ENCODE data around the gene ATPAF1. TPM values are rescaled to one million over a fixed set of nuclear protein-coding genes. Genes with fewer than 3 reads are reported as not detected.

ATPAF1 gene
- total and polyA plus RNA-seq, 9 of the 15 experiments (the other 6 are each of a cell fraction or from before 2014, with no cell fraction given): 6.3 to 56.2 (median 27.4) TPM

DNA sequence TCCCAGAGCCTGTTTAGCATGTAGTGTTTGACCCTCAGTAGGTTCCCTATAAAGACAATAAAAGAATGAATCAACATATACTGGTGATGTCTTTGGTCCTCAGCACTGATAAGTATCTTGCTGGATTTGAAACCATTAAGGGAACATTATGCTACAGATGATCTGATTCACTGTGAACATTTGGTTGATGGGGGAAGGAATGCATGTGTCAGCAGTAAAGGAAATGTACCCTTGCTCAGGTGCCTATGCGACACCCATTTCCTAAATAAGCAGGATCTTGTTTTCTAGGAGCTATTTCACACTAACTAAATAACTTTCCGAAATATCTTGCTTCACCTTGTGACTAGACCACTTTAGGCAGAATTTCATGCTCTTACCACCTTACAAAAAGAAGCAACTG is 16.5 kb upstream of the ATPAF1 start (continued):
- no peak for TF ChIP-seq ZNF398 (CRISPR knock-in tag; IDR thresholded peaks at IDR 0.05)
- no peak for TF ChIP-seq NRF1 (conservative IDR thresholded peaks at IDR 0.05 in 1 of 2, IDR thresholded peaks at IDR 0.05 in 1 of 2)
- TF ChIP-seq ZNF277 (CRISPR knock-in tag; IDR thresholded peaks at IDR 0.05; ENCODE audit: borderline replicate concordance): no peak
- no peak for TF ChIP-seq ZNF347 (CRISPR knock-in tag; IDR thresholded peaks at IDR 0.05; ENCODE audit: low read depth)
- TF ChIP-seq CBFA2T3 (IDR thresholded peaks at IDR 0.05): no peak

GRCh38 chr1:46682064-46682463 is 13.9 kb upstream of the ATPAF1 start:
- no peak for DNase-seq (ENCODE audit: extremely low read depth in 1 of 4, low spot score in 3 of 4)
- no peak for FAIRE-seq
- Histone ChIP-seq H3K36me3 (ENCODE audit: control insufficient read depth, insufficient read depth, low read length) (peaks cover 94% of the 10 kb centered on the region), H3K27me3 (ENCODE audit: control insufficient read depth in 2 of 2, insufficient read depth in 2 of 2, low read length in 2 of 2) (no peaks in the 10 kb centered on the region), H2AFZ (ENCODE audit: low read depth, low read length) (no peak overlapping the region), H3K9me1 (ENCODE audit: control insufficient read depth, insufficient read depth, low read length) (no peaks in the 10 kb centered on the region), H3K4me3 (no peak overlapping the region), H3K4me1 (replicated peaks in 1 of 2; ENCODE audit: control insufficient read depth in 2 of 2, insufficient read depth in 2 of 2, low read length in 2 of 2) (no peaks in the 10 kb centered on the region), H3K27ac (ENCODE audit: extremely low read depth, low read depth, low read length) (no peak overlapping the region), H4K20me1 (replicated peaks; ENCODE audit: control insufficient read depth, insufficient read depth, low read length) (no peaks in the 10 kb centered on the region), H3K79me2 (ENCODE audit: control insufficient read depth, insufficient read depth, low read length) (no peaks in the 10 kb centered on the region), H3K9me3 (replicated peaks; ENCODE audit: control insufficient read depth, insufficient read depth, low read depth, low read length) (no peaks in the 10 kb centered on the region), H3K9ac (ENCODE audit: insufficient read depth in 1 of 2, low read depth in 2 of 2, low read length in 2 of 2) (no peak overlapping the region), H3K4me2 (ENCODE audit: insufficient read depth, low read length) (no peak overlapping the region)
- ChIA-PET POLR2A (interaction anchor here (1.6 kb wide), 1 partner anchor 14 kb away, joined by 6 read pairs; the partner anchor contains the start of gene ATPAF1), CTCF (ENCODE audit: low intra/inter-chr PET ratio) (no interaction called here)
- BruUV-seq (replicated peaks): no TSS peak
- intact Hi-C loops (cut with micrococcal nuclease): no loop called here
- in situ Hi-C loops (cut with MboI): no loop called here
- 50% methylated on average over 1 of the region's 1 CpG for WGBS (ENCODE audit: insufficient coverage, low coverage, missing lambda C conversion rate)
- TF ChIP-seq E4F1 (CRISPR knock-in tag; IDR thresholded peaks at IDR 0.05; ENCODE audit: borderline replicate concordance) (no peak), CEBPB (tag; IDR thresholded peaks at IDR 0.05) (no peak), CCAR2 (IDR thresholded peaks at IDR 0.05; ENCODE audit: low read depth, low read length) (no peak), NKRF (IDR thresholded peaks at IDR 0.05; ENCODE audit: borderline replicate concordance) (no peak), ILF3 (IDR thresholded peaks at IDR 0.05; ENCODE audit: borderline replicate concordance) (no peak), FOS (IDR thresholded peaks at IDR 0.05; ENCODE audit: extremely low read depth, insufficient read length) (no peak), HDAC2 (IDR thresholded peaks at IDR 0.05) (no peak), KLF13 (tag; IDR thresholded peaks at IDR 0.05; ENCODE audit: borderline replicate concordance, low read depth) (no peak), ZNF347 (CRISPR knock-in tag; IDR thresholded peaks at IDR 0.05; ENCODE audit: low read depth) (no peak), MBD2 (IDR thresholded peaks at IDR 0.05; ENCODE audit: borderline replicate concordance, low read depth) (no peak)
- no peak for ATAC-seq

Data from K562 (cell line).